22Rv1 (cell line): Measurements from ENCODE around the gene ATG2B.

ENCODE experiments used
- ZFX ChIP-seq: fragments of 450-650 bp; IDR thresholded peaks from 2 replicates; pipeline ENCODE4 v1.6.1; 2017; ENCODE audit warnings: antibody characterized with exemption, borderline replicate concordance
- TF ChIP-seq, protein P1 (sequence below): fragments of 450-650 bp; IDR thresholded peaks from 2 replicates; pipeline ENCODE4 v1.5.1; 2017; ENCODE audit warnings: mild to moderate bottlenecking

DNA sequence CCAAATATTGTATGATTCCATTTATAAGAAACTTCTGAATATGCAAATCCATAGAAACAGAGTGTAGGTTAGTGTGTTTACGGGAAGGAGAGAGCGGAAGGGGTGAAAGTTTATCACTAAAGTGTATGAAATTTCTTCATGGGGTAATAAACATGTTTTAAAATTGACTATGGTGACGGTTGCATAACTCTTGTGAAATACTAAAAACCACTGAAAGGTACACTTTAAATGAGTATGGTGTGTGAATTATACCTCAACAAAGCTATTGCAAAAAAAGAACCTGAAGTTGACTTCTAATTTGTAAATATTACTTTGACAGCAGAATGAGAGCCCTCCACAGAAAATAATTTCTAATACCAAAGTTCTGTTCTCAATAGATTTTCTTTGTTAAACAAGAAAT lies 47.1 kb downstream of the ATG2B start:
- TF ChIP-seq, protein P1, sequence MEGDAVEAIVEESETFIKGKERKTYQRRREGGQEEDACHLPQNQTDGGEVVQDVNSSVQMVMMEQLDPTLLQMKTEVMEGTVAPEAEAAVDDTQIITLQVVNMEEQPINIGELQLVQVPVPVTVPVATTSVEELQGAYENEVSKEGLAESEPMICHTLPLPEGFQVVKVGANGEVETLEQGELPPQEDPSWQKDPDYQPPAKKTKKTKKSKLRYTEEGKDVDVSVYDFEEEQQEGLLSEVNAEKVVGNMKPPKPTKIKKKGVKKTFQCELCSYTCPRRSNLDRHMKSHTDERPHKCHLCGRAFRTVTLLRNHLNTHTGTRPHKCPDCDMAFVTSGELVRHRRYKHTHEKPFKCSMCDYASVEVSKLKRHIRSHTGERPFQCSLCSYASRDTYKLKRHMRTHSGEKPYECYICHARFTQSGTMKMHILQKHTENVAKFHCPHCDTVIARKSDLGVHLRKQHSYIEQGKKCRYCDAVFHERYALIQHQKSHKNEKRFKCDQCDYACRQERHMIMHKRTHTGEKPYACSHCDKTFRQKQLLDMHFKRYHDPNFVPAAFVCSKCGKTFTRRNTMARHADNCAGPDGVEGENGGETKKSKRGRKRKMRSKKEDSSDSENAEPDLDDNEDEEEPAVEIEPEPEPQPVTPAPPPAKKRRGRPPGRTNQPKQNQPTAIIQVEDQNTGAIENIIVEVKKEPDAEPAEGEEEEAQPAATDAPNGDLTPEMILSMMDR: no peak
- TF ChIP-seq ZFX: no peak
